HepG2 (cell line): ENCODE results near the gene CERS6. TPM values are rescaled to one million over a fixed set of nuclear protein-coding genes. Genes with fewer than 3 reads are reported as not detected.

Source experiments
- ATAC-seq: fragments of 200-7000 bp; cut with Tn5 transposase; 3 replicates; pipeline ENCODE4 v1.9.1; 2020; ENCODE audit warnings: mild to moderate bottlenecking, moderate library complexity
- BruUV-seq: library from RNA; stranded (reverse); fragments of 400-500 nt; replicated peaks from 2 replicates; lab custom pipeline; 2021; lab: Mats Ljungman, UMichigan
- CTCF ChIA-PET: fragments of 300-600 bp; formaldehyde crosslinking; extraction: SDS; loops from one replicate; lab custom pipeline; 2021; ENCODE audit warnings: low total read pairs, inconsistent platforms, low intra/inter-chr PET ratio; lab: Yijun Ruan, JAX
- POLR2A ChIA-PET: fragments of 350-600 bp; sonication (Branson Sonifier 250); formaldehyde crosslinking; loops from one replicate; lab custom pipeline; 2020; ENCODE audit warnings: antibody characterized with exemption, inconsistent platforms; lab: Yijun Ruan, JAX
- DNase-seq: peaks from one replicate; pipeline ENCODE4 v3.0.0-alpha.2; 2015; ENCODE audit warnings: low spot score
- FAIRE-seq: peaks from 3 replicates; lab custom pipeline; 2011; peaks lifted over from hg19 to GRCh38; lab: Jason Lieb, UNC
- H2AFZ ChIP-seq: one replicate; pipeline ENCODE4 v1.6.1; 2011; ENCODE audit warnings: low read length, inconsistent platforms
- H3K27ac ChIP-seq: fragments of 300-600 bp; 3 replicates; pipeline ENCODE4 v1.8.0; 2011; ENCODE audit warnings: mixed run types, mild to moderate bottlenecking, mixed read lengths, low read length, inconsistent platforms; ENCODE audit not compliant: insufficient read depth; ENCODE audit errors: extremely low read length
- H3K27me3 ChIP-seq, 2 experiments: fragments of 200-600 bp in 1 of 2; 2 replicates in 1 of 2; 3 replicates in 1 of 2; pipeline versions ENCODE4 v1.6.0 to v1.8.0; 2011; ENCODE audit warnings: low read length in 2 of 2, mild to moderate bottlenecking in 2 of 2, moderate library complexity in 2 of 2, inconsistent platforms in 1 of 2; ENCODE audit not compliant: insufficient read depth in 2 of 2, control insufficient read depth in 1 of 2
- H3K36me3 ChIP-seq, 2 experiments: fragments of 200-600 bp in 1 of 2; replicated peaks in 1 of 2; 2 replicates in 1 of 2; 3 replicates in 1 of 2; pipeline versions ENCODE4 v1.5.1 to v1.8.0; 2011; ENCODE audit warnings: low read length in 2 of 2, inconsistent platforms in 1 of 2; ENCODE audit not compliant: insufficient read depth in 2 of 2, control insufficient read depth in 1 of 2
- H3K4me1 ChIP-seq: 2 replicates; pipeline ENCODE4 v1.5.1; 2012; ENCODE audit warnings: low read length, inconsistent platforms; ENCODE audit not compliant: insufficient read depth
- H3K4me2 ChIP-seq: 2 replicates; pipeline ENCODE4 v1.6.0; 2011; ENCODE audit warnings: low read depth, low read length, inconsistent platforms
- H3K4me3 ChIP-seq, 3 experiments: fragments of 200-600 bp in 1 of 3; sonication (generic), shearing (Covaris generic) in 1 of 3; replicated peaks in 1 of 3; 2 replicates each; pipeline ENCODE4 v1.5.1; 2011 to 2016; ENCODE audit warnings: low read length in 3 of 3, inconsistent platforms in 2 of 3, low read depth in 2 of 3, mild to moderate bottlenecking in 2 of 3, control low read depth in 1 of 3, mixed read lengths in 1 of 3; ENCODE audit not compliant: insufficient read depth in 1 of 3
- H3K79me2 ChIP-seq: one replicate; pipeline ENCODE4 v1.6.1; 2011; ENCODE audit warnings: low read length, inconsistent platforms; ENCODE audit not compliant: insufficient read depth
- H3K9ac ChIP-seq: 2 replicates; pipeline ENCODE4 v1.6.0; 2011; ENCODE audit warnings: mild to moderate bottlenecking, low read depth, low read length, inconsistent platforms; ENCODE audit not compliant: insufficient read depth
- H3K9me3 ChIP-seq: 2 replicates; pipeline ENCODE4 v1.5.1; 2012; ENCODE audit warnings: mild to moderate bottlenecking, low read length
- H4K20me1 ChIP-seq: 2 replicates; pipeline ENCODE4 v1.6.0; 2011; ENCODE audit warnings: inconsistent platforms, mild to moderate bottlenecking, low read length, moderate library complexity; ENCODE audit not compliant: insufficient read depth
- LCORL ChIP-seq, 2 experiments: fragments of 450-650 bp in 1 of 2; sonication (generic) in 1 of 2; formaldehyde crosslinking in 1 of 2; IDR thresholded peaks; 2 replicates each; pipeline versions ENCODE4 v1.5.0 to v1.6.1; 2017 to 2020; ENCODE audit warnings: antibody characterized with exemption in 1 of 2, missing genetic modification reagents in 1 of 2
- MED1 ChIP-seq: sonication (generic); formaldehyde crosslinking; IDR thresholded peaks from 2 replicates; pipeline ENCODE4 v1.4.0; 2020; ENCODE audit warnings: missing genetic modification reagents
- MTA1 ChIP-seq: sonication (generic); formaldehyde crosslinking; IDR thresholded peaks from 2 replicates; pipeline ENCODE4 v1.4.0; 2020; ENCODE audit warnings: missing genetic modification reagents, mild to moderate bottlenecking, borderline replicate concordance
- NFE2 ChIP-seq: sonication (generic); formaldehyde crosslinking; IDR thresholded peaks from 2 replicates; pipeline ENCODE4 v1.4.0; 2020; ENCODE audit warnings: missing genetic modification reagents
- REL ChIP-seq: sonication (generic); formaldehyde crosslinking; conservative IDR thresholded peaks from 2 replicates; pipeline ENCODE4 v1.8.0; 2022; ENCODE audit warnings: mild to moderate bottlenecking, missing genetic modification reagents, moderate library complexity
- SALL1 ChIP-seq: sonication (generic); formaldehyde crosslinking; IDR thresholded peaks from 2 replicates; pipeline ENCODE4 v1.8.0; 2022; ENCODE audit warnings: mild to moderate bottlenecking, missing genetic modification reagents
- SETDB1 ChIP-seq: sonication (generic); formaldehyde crosslinking; IDR thresholded peaks from 2 replicates; pipeline ENCODE4 v1.5.1; 2020; ENCODE audit warnings: missing genetic modification reagents, mild to moderate bottlenecking, borderline replicate concordance
- SMAD1 ChIP-seq: sonication (generic); formaldehyde crosslinking; IDR thresholded peaks from 2 replicates; pipeline ENCODE4 v1.4.0; 2020; ENCODE audit warnings: missing genetic modification reagents, low read depth, mild to moderate bottlenecking, borderline replicate concordance
- SUZ12 ChIP-seq: fragments of 150-350 bp; IDR thresholded peaks from 2 replicates; pipeline ENCODE4 v1.6.1; 2014; ENCODE audit warnings: low read depth, low read length
- THAP11 ChIP-seq: IDR thresholded peaks from 2 replicates; pipeline ENCODE4 v1.6.1; 2016; ENCODE audit warnings: missing biosample characterization, missing genetic modification reagents
- ZMAT3 ChIP-seq: sonication (generic); formaldehyde crosslinking; conservative IDR thresholded peaks from 2 replicates; pipeline ENCODE4 v1.7.0; 2021; ENCODE audit warnings: missing genetic modification reagents
- ZNF121 ChIP-seq: sonication (generic); formaldehyde crosslinking; IDR thresholded peaks from 2 replicates; pipeline ENCODE4 v1.5.0; 2020; ENCODE audit warnings: mild to moderate bottlenecking, missing genetic modification reagents
- ZNF276 ChIP-seq: sonication (generic); formaldehyde crosslinking; IDR thresholded peaks from 2 replicates; pipeline ENCODE4 v1.4.0; 2020; ENCODE audit warnings: mild to moderate bottlenecking, low read depth, missing genetic modification reagents
- ZNF562 ChIP-seq: sonication (generic); formaldehyde crosslinking; IDR thresholded peaks from 2 replicates; pipeline ENCODE4 v1.8.0; 2022; ENCODE audit warnings: missing genetic modification reagents, borderline replicate concordance
- ZNF839 ChIP-seq: sonication (generic); formaldehyde crosslinking; IDR thresholded peaks from 2 replicates; pipeline ENCODE4 v1.4.0; 2020; ENCODE audit warnings: missing genetic modification reagents, mild to moderate bottlenecking, borderline replicate concordance
- WGBS: methylation state at CpG from one replicate; pipeline ENCODE4 v1.1.6; 2017; ENCODE audit warnings: low lambda C conversion rate; 5-methylcytosine and 5-hydroxymethylcytosine counted together
- in situ Hi-C: cut with HindIII; loops from 2 replicates; pipeline ENCODE4 v1.10.0; 2017; ENCODE audit warnings: low pct_unique_long_range_greater_than_20kb; ENCODE audit not compliant: extremely low pct_ligation_motif_present
- intact Hi-C: fragments of 100-400 bp; cut with micrococcal nuclease; formaldehyde crosslinking; loops from one replicate; pipeline ENCODE4 v1.10.0; 2022; ENCODE audit not compliant: unreplicated experiment
- polyA plus RNA-seq, 8 experiments: library from polyadenylated mRNA; depleted of rRNA in 3 of 8; stranded (reverse) in 7 of 8; unstranded in 1 of 8; fragments of >200 nt; fragmentation: Illumina TruSeq in 4 of 8; extraction: Trizol in 4 of 8; gene quantifications; 2 replicates each; pipeline versions ENCODE4 v1.2.1 to v1.2.3, GENCODE V29; 2011 to 2016; ENCODE audit warnings: low read depth in 4 of 8, missing spikeins in 1 of 8, mixed read lengths in 1 of 8; ENCODE audit not compliant: insufficient read depth in 1 of 8
- total RNA-seq, 5 experiments: library from RNA; depleted of rRNA; stranded (reverse); fragments of >200 nt; fragmentation: Illumina TruSeq; extraction: Trizol; gene quantifications; 2 replicates each; pipeline ENCODE4 v1.2.3, GENCODE V29; 2016; ENCODE audit warnings: low read depth in 1 of 5
- TF ChIP-seq, protein P1 (sequence below): sonication (generic); formaldehyde crosslinking; IDR thresholded peaks from 2 replicates; pipeline ENCODE4 v1.4.0; 2020; ENCODE audit warnings: missing genetic modification reagents; ENCODE audit errors: not compliant biosample characterization
- TF ChIP-seq, protein P2 (sequence below): sonication (generic); formaldehyde crosslinking; IDR thresholded peaks from 2 replicates; pipeline ENCODE4 v1.4.0; 2020; ENCODE audit warnings: missing genetic modification reagents, borderline replicate concordance
- TF ChIP-seq, protein P3 (sequence below): conservative IDR thresholded peaks from 2 replicates; pipeline ENCODE4 v1.6.1; 2018; ENCODE audit warnings: missing genetic modification reagents

The CERS6 gene
- total and polyA plus RNA-seq, 2 of the 13 experiments (the other 11 are each of a cell fraction or from before 2014, with no cell fraction given), result 10.1 to 20.3 TPM

DNA sequence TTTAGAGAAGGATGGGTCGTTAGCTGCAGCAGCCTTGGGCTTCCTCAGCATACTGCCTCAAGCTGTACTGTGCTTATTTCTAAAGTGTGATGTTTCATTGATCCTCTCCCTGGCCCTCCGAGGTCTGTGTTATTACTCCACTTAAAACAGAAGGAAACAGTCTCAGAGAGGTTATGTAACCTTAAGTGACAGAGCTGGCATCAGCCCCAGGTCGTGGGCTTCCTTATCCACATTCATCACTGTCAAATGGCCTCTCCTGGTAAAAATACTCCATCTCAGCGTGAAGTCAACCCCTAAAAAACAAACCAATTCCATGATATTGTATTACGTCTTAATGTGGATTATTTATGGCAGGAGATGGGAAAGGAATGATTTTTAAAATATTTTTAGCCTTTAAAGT lies 193.0 kb downstream of the CERS6 start:
- Histone ChIP-seq H3K4me2 (no peak overlapping the region), H4K20me1 (no peaks in the 10 kb centered on the region), H3K4me3 (no peak overlapping the region), H3K9ac (no peak overlapping the region), H3K36me3 (no peaks in the 10 kb centered on the region; a peak in 1 of 5 replicates), H3K4me1 (no peaks in the 10 kb centered on the region), H3K79me2 (peaks cover 3% of the 10 kb centered on the region), H3K9me3 (no peaks in the 10 kb centered on the region), H2AFZ (no peak overlapping the region), H3K27ac (no peak overlapping the region), H3K27me3 (no peaks in the 10 kb centered on the region)
- POLR2A ChIA-PET, result no interaction called here
- WGBS, result 88% methylated on average over 5 of the region's 5 CpGs
- no peak for DNase-seq
- ATAC-seq, result no peak
- intact Hi-C loops (no loop called here), in situ Hi-C loops (no loop called here)
- CTCF ChIA-PET, result no interaction called here
- no TSS peak for BruUV-seq
- FAIRE-seq, result no peak
- TF ChIP-seq ZNF276, result no peak
- no peak for TF ChIP-seq SUZ12
- no peak for TF ChIP-seq MED1
- TF ChIP-seq ZNF562, result no peak
- TF ChIP-seq, protein P1, sequence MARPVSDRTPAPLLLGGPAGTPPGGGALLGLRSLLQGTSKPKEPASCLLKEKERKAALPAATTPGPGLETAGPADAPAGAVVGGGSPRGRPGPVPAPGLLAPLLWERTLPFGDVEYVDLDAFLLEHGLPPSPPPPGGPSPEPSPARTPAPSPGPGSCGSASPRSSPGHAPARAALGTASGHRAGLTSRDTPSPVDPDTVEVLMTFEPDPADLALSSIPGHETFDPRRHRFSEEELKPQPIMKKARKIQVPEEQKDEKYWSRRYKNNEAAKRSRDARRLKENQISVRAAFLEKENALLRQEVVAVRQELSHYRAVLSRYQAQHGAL (CRISPR knock-in tag), result no peak
- TF ChIP-seq MTA1, result no peak
- TF ChIP-seq ZNF121 (CRISPR knock-in tag), result no peak
- TF ChIP-seq THAP11, result no peak
- no peak for TF ChIP-seq REL (CRISPR knock-in tag)
- TF ChIP-seq SALL1 (CRISPR knock-in tag), result no peak
- TF ChIP-seq LCORL (IDR thresholded peaks at IDR 0.05), result no peak
- no peak for TF ChIP-seq LCORL (CRISPR knock-in tag; IDR thresholded peaks at IDR 0.05)
- TF ChIP-seq ZMAT3 (CRISPR knock-in tag), result no peak
- TF ChIP-seq NFE2 (CRISPR knock-in tag), result no peak
- TF ChIP-seq, protein P2, sequence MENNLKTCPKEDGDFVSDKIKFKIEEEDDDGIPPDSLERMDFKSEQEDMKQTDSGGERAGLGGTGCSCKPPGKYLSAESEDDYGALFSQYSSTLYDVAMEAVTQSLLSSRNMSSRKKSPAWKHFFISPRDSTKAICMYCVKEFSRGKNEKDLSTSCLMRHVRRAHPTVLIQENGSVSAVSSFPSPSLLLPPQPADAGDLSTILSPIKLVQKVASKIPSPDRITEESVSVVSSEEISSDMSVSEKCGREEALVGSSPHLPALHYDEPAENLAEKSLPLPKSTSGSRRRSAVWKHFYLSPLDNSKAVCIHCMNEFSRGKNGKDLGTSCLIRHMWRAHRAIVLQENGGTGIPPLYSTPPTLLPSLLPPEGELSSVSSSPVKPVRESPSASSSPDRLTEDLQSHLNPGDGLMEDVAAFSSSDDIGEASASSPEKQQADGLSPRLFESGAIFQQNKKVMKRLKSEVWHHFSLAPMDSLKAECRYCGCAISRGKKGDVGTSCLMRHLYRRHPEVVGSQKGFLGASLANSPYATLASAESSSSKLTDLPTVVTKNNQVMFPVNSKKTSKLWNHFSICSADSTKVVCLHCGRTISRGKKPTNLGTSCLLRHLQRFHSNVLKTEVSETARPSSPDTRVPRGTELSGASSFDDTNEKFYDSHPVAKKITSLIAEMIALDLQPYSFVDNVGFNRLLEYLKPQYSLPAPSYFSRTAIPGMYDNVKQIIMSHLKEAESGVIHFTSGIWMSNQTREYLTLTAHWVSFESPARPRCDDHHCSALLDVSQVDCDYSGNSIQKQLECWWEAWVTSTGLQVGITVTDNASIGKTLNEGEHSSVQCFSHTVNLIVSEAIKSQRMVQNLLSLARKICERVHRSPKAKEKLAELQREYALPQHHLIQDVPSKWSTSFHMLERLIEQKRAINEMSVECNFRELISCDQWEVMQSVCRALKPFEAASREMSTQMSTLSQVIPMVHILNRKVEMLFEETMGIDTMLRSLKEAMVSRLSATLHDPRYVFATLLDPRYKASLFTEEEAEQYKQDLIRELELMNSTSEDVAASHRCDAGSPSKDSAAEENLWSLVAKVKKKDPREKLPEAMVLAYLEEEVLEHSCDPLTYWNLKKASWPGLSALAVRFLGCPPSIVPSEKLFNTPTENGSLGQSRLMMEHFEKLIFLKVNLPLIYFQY (CRISPR knock-in tag), result no peak
- no peak for TF ChIP-seq SMAD1 (CRISPR knock-in tag)
- TF ChIP-seq SETDB1 (CRISPR knock-in tag), result no peak
- TF ChIP-seq ZNF839 (CRISPR knock-in tag), result no peak
- TF ChIP-seq, protein P3, sequence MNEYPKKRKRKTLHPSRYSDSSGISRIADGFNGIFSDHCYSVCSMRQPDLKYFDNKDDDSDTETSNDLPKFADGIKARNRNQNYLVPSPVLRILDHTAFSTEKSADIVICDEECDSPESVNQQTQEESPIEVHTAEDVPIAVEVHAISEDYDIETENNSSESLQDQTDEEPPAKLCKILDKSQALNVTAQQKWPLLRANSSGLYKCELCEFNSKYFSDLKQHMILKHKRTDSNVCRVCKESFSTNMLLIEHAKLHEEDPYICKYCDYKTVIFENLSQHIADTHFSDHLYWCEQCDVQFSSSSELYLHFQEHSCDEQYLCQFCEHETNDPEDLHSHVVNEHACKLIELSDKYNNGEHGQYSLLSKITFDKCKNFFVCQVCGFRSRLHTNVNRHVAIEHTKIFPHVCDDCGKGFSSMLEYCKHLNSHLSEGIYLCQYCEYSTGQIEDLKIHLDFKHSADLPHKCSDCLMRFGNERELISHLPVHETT, result no peak
